HEK293T (cell line): ENCODE results near the gene ZNF580.

ENCODE experiments used
- CTCF ChIA-PET: fragments of 350-600 bp; formaldehyde crosslinking; extraction: SDS; loops from one replicate; lab custom pipeline; 2021; ENCODE audit warnings: antibody characterized with exemption, inconsistent platforms; lab: Yijun Ruan, JAX
- POLR2A ChIA-PET: fragments of 350-600 bp; formaldehyde crosslinking; extraction: SDS; loops from one replicate; lab custom pipeline; 2020; ENCODE audit warnings: antibody characterized with exemption, inconsistent platforms; lab: Yijun Ruan, JAX
- DNase-seq: peaks from one replicate; pipeline ENCODE4 v3.0.0; 2012; ENCODE audit warnings: mixed read lengths; ENCODE audit errors: extremely low spot score
- ARNT ChIP-seq: fragments of 450-650 bp; IDR thresholded peaks from 2 replicates; pipeline ENCODE4 v1.6.1; 2017; ENCODE audit warnings: mild to moderate bottlenecking
- BHLHE40 ChIP-seq: fragments of 450-650 bp; IDR thresholded peaks from 2 replicates; pipeline ENCODE4 v1.6.1; 2016; ENCODE audit warnings: mild to moderate bottlenecking, moderate library complexity, borderline replicate concordance
- CTBP1 ChIP-seq: fragments of 450-650 bp; IDR thresholded peaks from 2 replicates; pipeline ENCODE4 v1.6.1; 2016; ENCODE audit warnings: borderline replicate concordance
- ELF4 ChIP-seq: fragments of 450-650 bp; IDR thresholded peaks from 2 replicates; pipeline ENCODE4 v1.6.1; 2017; ENCODE audit warnings: antibody characterized with exemption
- FOXA1 ChIP-seq: fragments of 450-650 bp; IDR thresholded peaks from 2 replicates; pipeline ENCODE4 v1.6.1; 2016; ENCODE audit warnings: mild to moderate bottlenecking
- FOXK2 ChIP-seq: fragments of 450-650 bp; IDR thresholded peaks from 2 replicates; pipeline ENCODE4 v1.6.1; 2016; ENCODE audit warnings: mild to moderate bottlenecking
- FOXM1 ChIP-seq: fragments of 450-650 bp; IDR thresholded peaks from 2 replicates; pipeline ENCODE4 v1.6.1; 2017; ENCODE audit warnings: mild to moderate bottlenecking, borderline replicate concordance
- HDGF ChIP-seq: fragments of 450-650 bp; IDR thresholded peaks from 2 replicates; pipeline ENCODE4 v1.6.1; 2017; ENCODE audit warnings: antibody characterized with exemption, borderline replicate concordance
- L3MBTL2 ChIP-seq: fragments of 450-650 bp; conservative IDR thresholded peaks from 2 replicates; pipeline ENCODE4 v1.6.1; 2016; ENCODE audit warnings: mild to moderate bottlenecking
- LEF1 ChIP-seq: fragments of 450-650 bp; IDR thresholded peaks from 2 replicates; pipeline ENCODE4 v1.6.1; 2017; ENCODE audit warnings: mild to moderate bottlenecking, borderline replicate concordance
- NFRKB ChIP-seq: fragments of 450-650 bp; IDR thresholded peaks from 2 replicates; pipeline ENCODE4 v1.6.1; 2016; ENCODE audit warnings: mild to moderate bottlenecking, moderate library complexity
- PKNOX1 ChIP-seq: fragments of 450-650 bp; IDR thresholded peaks from 2 replicates; pipeline ENCODE4 v1.6.1; 2016
- SP1 ChIP-seq: fragments of 450-650 bp; IDR thresholded peaks from 2 replicates; pipeline ENCODE4 v1.6.1; 2017
- SUZ12 ChIP-seq: fragments of 450-650 bp; IDR thresholded peaks from 2 replicates; pipeline ENCODE4 v1.6.1; 2016; ENCODE audit warnings: mild to moderate bottlenecking
- TARDBP ChIP-seq: fragments of 450-650 bp; IDR thresholded peaks from 2 replicates; pipeline ENCODE4 v1.6.1; 2016
- ZNF384 ChIP-seq: fragments of 450-650 bp; IDR thresholded peaks from 2 replicates; pipeline ENCODE4 v1.6.1; 2016

The ZNF580 gene

GRCh38 chr19:55690109-55690768 is 49.4 kb downstream of the ZNF580 start:
- DNase-seq: no peak

GRCh38 chr19:55690769-55691545 is 50.2 kb downstream of the ZNF580 start:
- ChIA-PET POLR2A (no interaction called here), CTCF (interaction anchor here (0.8 kb wide), 1 partner anchor 35 kb away, joined by 3 read pairs; no protein-coding TSS in a partner anchor)
- no peak for DNase-seq
- TF ChIP-seq CTBP1: no peak
- no peak for TF ChIP-seq BHLHE40
- no peak for TF ChIP-seq FOXA1

More at GRCh38 chr19:55690109-55690768, 49.4 kb downstream of the ZNF580 start:
- ChIA-PET POLR2A (no interaction called here), CTCF (interaction anchor here (0.8 kb wide), 1 partner anchor 34 kb away, joined by 3 read pairs; no protein-coding TSS in a partner anchor)
- TF ChIP-seq BHLHE40: no peak
- no peak for TF ChIP-seq ZNF384
- TF ChIP-seq SUZ12: no peak
- no peak for TF ChIP-seq CTBP1
- no peak for TF ChIP-seq NFRKB
- TF ChIP-seq HDGF: no peak

- CTCF ChIA-PET: no interaction called here
- DNase-seq: no peak
- POLR2A ChIA-PET: no interaction called here
- no peak for TF ChIP-seq ARNT
- no peak for TF ChIP-seq LEF1
- no peak for TF ChIP-seq TARDBP
- TF ChIP-seq FOXK2: no peak
- TF ChIP-seq PKNOX1: no peak
- no peak for TF ChIP-seq L3MBTL2
- TF ChIP-seq CTBP1: no peak
- TF ChIP-seq HDGF: no peak
- no peak for TF ChIP-seq SUZ12
- no peak for TF ChIP-seq FOXA1
- no peak for TF ChIP-seq FOXM1
- no peak for TF ChIP-seq NFRKB
- no peak for TF ChIP-seq SP1
- TF ChIP-seq ELF4: no peak
- no peak for TF ChIP-seq BHLHE40
- TF ChIP-seq ZNF384: no peak
Observed at GRCh38 chr19:55691561-55692481, 51.0 kb downstream of the ZNF580 start.

GRCh38 chr19:55692681-55693081 is 51.9 kb downstream of the ZNF580 start:
- TF ChIP-seq BHLHE40 (no peak), ELF4 (no peak), PKNOX1 (no peak), SP1 (no peak), FOXA1 (no peak), LEF1 (no peak), TARDBP (no peak), SUZ12 (no peak), FOXK2 (no peak)
- ChIA-PET CTCF (no interaction called here), POLR2A (no interaction called here)
- no peak for DNase-seq
